ENCODE measurements around the gene ABHD12B. TPM values are rescaled to one million over a fixed set of nuclear protein-coding genes. Genes with fewer than 3 reads are reported as not detected.
A peak's percentile ranks its signal among the peaks of the same experiment; 100 is the strongest.

ABHD12B gene
- polyA plus RNA-seq, 1 of the 3 experiments (the other 2 are of a cell fraction) = not detected

DNA sequence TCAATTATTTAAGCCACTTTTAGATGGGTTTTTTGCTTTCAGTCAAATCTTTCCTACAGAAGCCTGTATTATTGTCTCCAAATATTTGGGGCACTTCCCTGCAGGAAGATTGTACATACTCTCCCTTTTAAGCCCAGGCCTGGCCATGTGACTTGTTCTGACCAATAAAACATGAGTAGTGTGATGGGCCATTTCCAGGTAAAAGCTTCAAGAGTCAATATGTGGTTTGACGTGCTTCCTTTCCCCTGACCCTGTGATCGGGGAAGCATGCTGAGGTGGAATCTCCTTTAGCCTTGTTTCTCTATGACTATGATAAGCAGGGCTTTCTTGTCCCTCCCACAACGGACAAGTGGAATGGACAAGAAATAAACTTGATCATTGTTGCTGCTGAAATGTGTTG lies 26.7 kb upstream of the ABHD12B start:
- H3K27me3 ChIP-seq (ENCODE audit: insufficient read depth) = no peaks in the 10 kb centered on the region
- no peak overlapping the region for H3K9ac ChIP-seq
- no peaks in the 10 kb centered on the region for H3K9me3 ChIP-seq
- H3F3A ChIP-seq (replicated peaks; ENCODE audit: insufficient read depth) = peaks cover 22% of the 10 kb centered on the region
- H3K4me3 ChIP-seq (ENCODE audit: low read depth in 2 of 2, low read length in 1 of 2) = no peak overlapping the region
- ChIA-PET CTCF (no interaction called here), POLR2A (no interaction called here)
- H3K36me3 ChIP-seq (replicated peaks in 1 of 2; ENCODE audit: control insufficient read depth in 1 of 2, insufficient read depth in 2 of 2, low read length in 1 of 2) = no peaks in the 10 kb centered on the region
- no peaks in the 10 kb centered on the region for H3K9me2 ChIP-seq
- TF ChIP-seq FOSL2 (IDR thresholded peaks at IDR 0.05; ENCODE audit: borderline replicate concordance, low read depth) (no peak), FOXM1 (IDR thresholded peaks at IDR 0.05; ENCODE audit: low read depth) (no peak), YY1 (IDR thresholded peaks at IDR 0.05; ENCODE audit: low read depth) (no peak), FOXJ3 (CRISPR knock-in tag; IDR thresholded peaks at IDR 0.05) (no peak), RAD21 (IDR thresholded peaks at IDR 0.05; ENCODE audit: low read length) (no peak)
- peak overlapping the region in 1 of 2 experiments; percentile 84; a peak in 2 of 4 replicates for H3K27ac ChIP-seq (ENCODE audit: low read depth in 2 of 2, low read length in 1 of 2)
- no peak for DNase-seq
- H4K20me1 ChIP-seq (ENCODE audit: insufficient read depth) = no peaks in the 10 kb centered on the region
- peaks cover 0 to 24% of the 10 kb centered on the region in 2 experiments; a peak in 2 of 4 replicates for H3K4me1 ChIP-seq (ENCODE audit: control insufficient read depth in 1 of 2, insufficient read depth in 2 of 2, low read depth in 1 of 2, low read length in 1 of 2)
- no peak overlapping the region for H3K4me2 ChIP-seq
- H2AFZ ChIP-seq (ENCODE audit: low read depth) = no peak overlapping the region
- 95% methylated on average over 3 of the region's 3 CpGs for WGBS (ENCODE audit: low lambda C conversion rate)
- H3K79me2 ChIP-seq (ENCODE audit: insufficient read depth) = no peaks in the 10 kb centered on the region

DNA sequence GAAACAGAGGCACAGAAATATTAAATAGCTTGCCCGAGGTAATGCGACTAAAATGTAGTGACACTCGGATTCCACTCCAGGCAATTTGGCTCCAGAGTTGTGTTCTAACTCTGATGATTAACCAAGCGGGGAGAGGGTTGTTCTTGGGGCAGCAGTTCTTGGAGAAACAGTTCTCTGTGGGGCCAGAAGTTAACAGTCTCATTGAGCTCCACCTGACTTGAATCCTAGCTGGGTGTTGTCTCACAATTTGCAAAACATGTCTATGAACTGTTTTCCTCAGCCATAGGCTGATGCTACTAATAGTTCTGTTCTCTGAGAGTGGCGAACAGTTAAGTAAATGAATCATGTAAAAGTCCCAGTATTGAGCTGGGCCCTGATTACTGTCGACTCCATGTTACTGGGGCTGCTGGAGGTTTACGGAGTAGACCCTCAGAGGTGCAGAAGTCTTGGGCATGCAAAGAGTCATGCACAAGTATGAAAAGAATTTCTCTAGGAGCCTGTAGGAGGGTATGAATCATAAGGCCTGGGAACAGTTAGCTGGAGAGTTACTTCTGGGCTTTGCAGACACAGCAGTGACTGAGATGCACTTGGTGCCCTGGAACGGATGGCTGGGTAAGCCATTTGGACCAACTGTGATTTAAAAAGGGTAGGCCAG lies 25.5 kb upstream of the ABHD12B start:
- Histone ChIP-seq H3F3A (replicated peaks; ENCODE audit: insufficient read depth) (peaks cover 22% of the 10 kb centered on the region), H3K9ac (peak overlapping the region; percentile 54; the same call in 1 of the 2 replicates), H3K4me2 (peak overlapping the region; percentile 62; the same call in 1 of the 2 replicates), H2AFZ (ENCODE audit: low read depth) (peak overlapping the region; percentile 74; the same call in 1 of the 2 replicates), H3K9me3 (no peaks in the 10 kb centered on the region), H3K4me1 (ENCODE audit: control insufficient read depth in 1 of 2, insufficient read depth in 2 of 2, low read depth in 1 of 2, low read length in 1 of 2) (peaks cover 0 to 24% of the 10 kb centered on the region in 2 experiments; a peak in 2 of 4 replicates), H3K27ac (ENCODE audit: low read depth in 2 of 2, low read length in 1 of 2) (peak overlapping the region in 1 of 2 experiments; percentile 84; a peak in 2 of 4 replicates), H3K9me2 (no peaks in the 10 kb centered on the region), H4K20me1 (ENCODE audit: insufficient read depth) (no peaks in the 10 kb centered on the region), H3K27me3 (ENCODE audit: insufficient read depth) (no peaks in the 10 kb centered on the region), H3K79me2 (ENCODE audit: insufficient read depth) (no peaks in the 10 kb centered on the region), H3K36me3 (replicated peaks in 1 of 2; ENCODE audit: control insufficient read depth in 1 of 2, insufficient read depth in 2 of 2, low read length in 1 of 2) (no peaks in the 10 kb centered on the region), H3K4me3 (ENCODE audit: low read depth in 2 of 2, low read length in 1 of 2) (no peak overlapping the region)
- CTCF ChIA-PET = interaction anchor here (0.7 to 1.3 kb wide), 3 partner anchors 11 to 20 kb away, joined by 3 to 4 read pairs (median 3); no protein-coding TSS in a partner anchor
- POLR2A ChIA-PET = no interaction called here
- DNase-seq = no peak
- 37% methylated on average over 7 of the region's 8 CpGs for WGBS (ENCODE audit: low lambda C conversion rate)
- TF ChIP-seq YY1 (IDR thresholded peaks at IDR 0.05; ENCODE audit: low read depth) = no peak
- TF ChIP-seq, protein P1, sequence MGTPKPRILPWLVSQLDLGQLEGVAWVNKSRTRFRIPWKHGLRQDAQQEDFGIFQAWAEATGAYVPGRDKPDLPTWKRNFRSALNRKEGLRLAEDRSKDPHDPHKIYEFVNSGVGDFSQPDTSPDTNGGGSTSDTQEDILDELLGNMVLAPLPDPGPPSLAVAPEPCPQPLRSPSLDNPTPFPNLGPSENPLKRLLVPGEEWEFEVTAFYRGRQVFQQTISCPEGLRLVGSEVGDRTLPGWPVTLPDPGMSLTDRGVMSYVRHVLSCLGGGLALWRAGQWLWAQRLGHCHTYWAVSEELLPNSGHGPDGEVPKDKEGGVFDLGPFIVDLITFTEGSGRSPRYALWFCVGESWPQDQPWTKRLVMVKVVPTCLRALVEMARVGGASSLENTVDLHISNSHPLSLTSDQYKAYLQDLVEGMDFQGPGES (IDR thresholded peaks at IDR 0.05; ENCODE audit: low read depth, low read length) = no peak
- TF ChIP-seq, protein P2, sequence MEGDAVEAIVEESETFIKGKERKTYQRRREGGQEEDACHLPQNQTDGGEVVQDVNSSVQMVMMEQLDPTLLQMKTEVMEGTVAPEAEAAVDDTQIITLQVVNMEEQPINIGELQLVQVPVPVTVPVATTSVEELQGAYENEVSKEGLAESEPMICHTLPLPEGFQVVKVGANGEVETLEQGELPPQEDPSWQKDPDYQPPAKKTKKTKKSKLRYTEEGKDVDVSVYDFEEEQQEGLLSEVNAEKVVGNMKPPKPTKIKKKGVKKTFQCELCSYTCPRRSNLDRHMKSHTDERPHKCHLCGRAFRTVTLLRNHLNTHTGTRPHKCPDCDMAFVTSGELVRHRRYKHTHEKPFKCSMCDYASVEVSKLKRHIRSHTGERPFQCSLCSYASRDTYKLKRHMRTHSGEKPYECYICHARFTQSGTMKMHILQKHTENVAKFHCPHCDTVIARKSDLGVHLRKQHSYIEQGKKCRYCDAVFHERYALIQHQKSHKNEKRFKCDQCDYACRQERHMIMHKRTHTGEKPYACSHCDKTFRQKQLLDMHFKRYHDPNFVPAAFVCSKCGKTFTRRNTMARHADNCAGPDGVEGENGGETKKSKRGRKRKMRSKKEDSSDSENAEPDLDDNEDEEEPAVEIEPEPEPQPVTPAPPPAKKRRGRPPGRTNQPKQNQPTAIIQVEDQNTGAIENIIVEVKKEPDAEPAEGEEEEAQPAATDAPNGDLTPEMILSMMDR (IDR thresholded peaks at IDR 0.05) = no peak
- peak; percentile 41; the same call in 1 of the 2 replicates for TF ChIP-seq POLR2AphosphoS5 (IDR thresholded peaks at IDR 0.05; ENCODE audit: low read depth, low read length)
- TF ChIP-seq, protein P3, sequence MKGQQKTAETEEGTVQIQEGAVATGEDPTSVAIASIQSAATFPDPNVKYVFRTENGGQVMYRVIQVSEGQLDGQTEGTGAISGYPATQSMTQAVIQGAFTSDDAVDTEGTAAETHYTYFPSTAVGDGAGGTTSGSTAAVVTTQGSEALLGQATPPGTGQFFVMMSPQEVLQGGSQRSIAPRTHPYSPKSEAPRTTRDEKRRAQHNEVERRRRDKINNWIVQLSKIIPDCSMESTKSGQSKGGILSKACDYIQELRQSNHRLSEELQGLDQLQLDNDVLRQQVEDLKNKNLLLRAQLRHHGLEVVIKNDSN (IDR thresholded peaks at IDR 0.05; ENCODE audit: borderline replicate concordance, low read depth) = no peak
- no peak for TF ChIP-seq RAD21 (IDR thresholded peaks at IDR 0.05; ENCODE audit: low read length)
- TF ChIP-seq, protein P4, sequence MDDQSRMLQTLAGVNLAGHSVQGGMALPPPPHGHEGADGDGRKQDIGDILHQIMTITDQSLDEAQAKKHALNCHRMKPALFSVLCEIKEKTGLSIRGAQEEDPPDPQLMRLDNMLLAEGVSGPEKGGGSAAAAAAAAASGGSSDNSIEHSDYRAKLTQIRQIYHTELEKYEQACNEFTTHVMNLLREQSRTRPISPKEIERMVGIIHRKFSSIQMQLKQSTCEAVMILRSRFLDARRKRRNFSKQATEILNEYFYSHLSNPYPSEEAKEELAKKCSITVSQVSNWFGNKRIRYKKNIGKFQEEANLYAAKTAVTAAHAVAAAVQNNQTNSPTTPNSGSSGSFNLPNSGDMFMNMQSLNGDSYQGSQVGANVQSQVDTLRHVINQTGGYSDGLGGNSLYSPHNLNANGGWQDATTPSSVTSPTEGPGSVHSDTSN (IDR thresholded peaks at IDR 0.05) = peak; percentile 49
- no peak for TF ChIP-seq RXRA (IDR thresholded peaks at IDR 0.05; ENCODE audit: borderline replicate concordance, low read depth)
- no peak for TF ChIP-seq CHD2 (IDR thresholded peaks at IDR 0.05; ENCODE audit: low read length, partially characterized antibody)
- TF ChIP-seq, protein P5, sequence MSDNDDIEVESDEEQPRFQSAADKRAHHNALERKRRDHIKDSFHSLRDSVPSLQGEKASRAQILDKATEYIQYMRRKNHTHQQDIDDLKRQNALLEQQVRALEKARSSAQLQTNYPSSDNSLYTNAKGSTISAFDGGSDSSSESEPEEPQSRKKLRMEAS (IDR thresholded peaks at IDR 0.05; ENCODE audit: low read depth) = no peak
- TF ChIP-seq, protein P6, sequence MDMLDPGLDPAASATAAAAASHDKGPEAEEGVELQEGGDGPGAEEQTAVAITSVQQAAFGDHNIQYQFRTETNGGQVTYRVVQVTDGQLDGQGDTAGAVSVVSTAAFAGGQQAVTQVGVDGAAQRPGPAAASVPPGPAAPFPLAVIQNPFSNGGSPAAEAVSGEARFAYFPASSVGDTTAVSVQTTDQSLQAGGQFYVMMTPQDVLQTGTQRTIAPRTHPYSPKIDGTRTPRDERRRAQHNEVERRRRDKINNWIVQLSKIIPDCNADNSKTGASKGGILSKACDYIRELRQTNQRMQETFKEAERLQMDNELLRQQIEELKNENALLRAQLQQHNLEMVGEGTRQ (IDR thresholded peaks at IDR 0.05; ENCODE audit: borderline replicate concordance, low read depth, low read length) = no peak
- TF ChIP-seq MEF2A (IDR thresholded peaks at IDR 0.05; ENCODE audit: borderline replicate concordance, low read depth) = no peak
- no peak for TF ChIP-seq MXI1 (IDR thresholded peaks at IDR 0.05; ENCODE audit: low read depth, low read length)
- TF ChIP-seq, protein P7, sequence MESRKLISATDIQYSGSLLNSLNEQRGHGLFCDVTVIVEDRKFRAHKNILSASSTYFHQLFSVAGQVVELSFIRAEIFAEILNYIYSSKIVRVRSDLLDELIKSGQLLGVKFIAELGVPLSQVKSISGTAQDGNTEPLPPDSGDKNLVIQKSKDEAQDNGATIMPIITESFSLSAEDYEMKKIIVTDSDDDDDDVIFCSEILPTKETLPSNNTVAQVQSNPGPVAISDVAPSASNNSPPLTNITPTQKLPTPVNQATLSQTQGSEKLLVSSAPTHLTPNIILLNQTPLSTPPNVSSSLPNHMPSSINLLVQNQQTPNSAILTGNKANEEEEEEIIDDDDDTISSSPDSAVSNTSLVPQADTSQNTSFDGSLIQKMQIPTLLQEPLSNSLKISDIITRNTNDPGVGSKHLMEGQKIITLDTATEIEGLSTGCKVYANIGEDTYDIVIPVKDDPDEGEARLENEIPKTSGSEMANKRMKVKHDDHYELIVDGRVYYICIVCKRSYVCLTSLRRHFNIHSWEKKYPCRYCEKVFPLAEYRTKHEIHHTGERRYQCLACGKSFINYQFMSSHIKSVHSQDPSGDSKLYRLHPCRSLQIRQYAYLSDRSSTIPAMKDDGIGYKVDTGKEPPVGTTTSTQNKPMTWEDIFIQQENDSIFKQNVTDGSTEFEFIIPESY (IDR thresholded peaks at IDR 0.05; ENCODE audit: borderline replicate concordance, low read depth) = no peak
- no peak for TF ChIP-seq GATA2 (CRISPR knock-in tag; IDR thresholded peaks at IDR 0.05)
